ENCODE results near the gene IRGC. TPM values are rescaled to one million over a fixed set of nuclear protein-coding genes. Genes with fewer than 3 reads are reported as not detected.
A peak's percentile ranks its signal among the peaks of the same experiment; 100 is the strongest.

IRGC gene
- total and polyA plus RNA-seq, 2 of the 4 experiments (the other 2 are of a cell fraction) = not detected

- Histone ChIP-seq H4K5ac (ENCODE audit: low read depth, low read length) (no peak overlapping the region), H3K9me3 (ENCODE audit: control insufficient read depth, insufficient read depth, low read length) (no peaks in the 10 kb centered on the region), H4K8ac (ENCODE audit: low read depth in 2 of 2, low read length in 2 of 2) (no peak overlapping the region), H3K4ac (ENCODE audit: low read depth, low read length) (no peak overlapping the region), H3K4me2 (ENCODE audit: low read depth, low read length) (no peak overlapping the region), H2BK5ac (ENCODE audit: low read depth, low read length, poor library complexity, severe bottlenecking) (no peak overlapping the region), H2AFZ (replicated peaks; ENCODE audit: low read length, poor library complexity) (peak overlapping the region; percentile 51), H2BK15ac (ENCODE audit: low read depth, low read length) (no peak overlapping the region), H2BK120ac (ENCODE audit: low read depth, low read length) (no peak overlapping the region), H3K56ac (ENCODE audit: extremely low read depth, insufficient read depth, low read length) (no peak overlapping the region), H4K91ac (ENCODE audit: insufficient read depth, low read depth, low read length) (no peak overlapping the region), H3K9me1 (ENCODE audit: insufficient read depth, low read length) (no peaks in the 10 kb centered on the region), H3K79me1 (ENCODE audit: low read depth in 1 of 2, low read length in 2 of 2) (no peaks in the 10 kb centered on the region), H3K4me1 (ENCODE audit: control insufficient read depth, insufficient read depth, low read length) (peaks cover 2% of the 10 kb centered on the region; the same call in 1 of the 2 replicates), H3K23ac (ENCODE audit: low read depth, low read length) (no peak overlapping the region), H3K4me3 (ENCODE audit: insufficient read depth, low read depth, low read length) (no peak overlapping the region), H3K9ac (ENCODE audit: low read depth, low read length) (no peak overlapping the region), H2AK5ac (ENCODE audit: low read depth, low read length) (no peak overlapping the region), H4K20me1 (ENCODE audit: insufficient read depth, low read length) (no peaks in the 10 kb centered on the region), H3K14ac (replicated peaks; ENCODE audit: low read depth, low read length) (no peak overlapping the region), H2AK9ac (replicated peaks; ENCODE audit: low read depth, low read length, poor library complexity) (no peak overlapping the region), H3K27ac (ENCODE audit: insufficient read depth, low read length) (no peak overlapping the region), H3K36me3 (ENCODE audit: control insufficient read depth, insufficient read depth, low read length) (no peaks in the 10 kb centered on the region), H3K27me3 (ENCODE audit: control insufficient read depth, insufficient read depth, low read length) (no peaks in the 10 kb centered on the region), H3K18ac (ENCODE audit: low read depth, low read length) (no peak overlapping the region), H2BK20ac (ENCODE audit: low read depth, low read length) (no peak overlapping the region)
- ATAC-seq (ENCODE audit: low read depth) = no peak
- TF ChIP-seq NFE2L2 (IDR thresholded peaks at IDR 0.05; ENCODE audit: low read depth, low read length) (peak; percentile 53; the same call in 1 of the 2 replicates), MXI1 (IDR thresholded peaks at IDR 0.05; ENCODE audit: borderline replicate concordance, low read depth, low read length) (no peak)
- CTCF ChIA-PET = no interaction called here
- POLR2A ChIA-PET (ENCODE audit: unreplicated experiment) = no interaction called here
- BruUV-seq (replicated peaks) = no TSS peak
- in situ Hi-C loops (cut with MboI; ENCODE audit: low sequenced_read_pairs) = no loop called here
- intact Hi-C loops (cut with micrococcal nuclease) = no loop called here
- dilution Hi-C loops (cut with HindIII; ENCODE audit: low sequenced_read_pairs, unreplicated experiment) = no loop called here
- DNase-seq = no peak
- WGBS, 2 experiments (ENCODE audit: extremely low coverage in 2 of 2, insufficient read length in 1 of 2) = no CpG with 5 or more reads among the region's 11 CpGs
Measured at GRCh38 chr19:43682824-43683661, 32.8 kb upstream of the IRGC start.

Measured in IMR-90 (cell line).